ENCODE data around the gene PEPD. TPM values are rescaled to one million over a fixed set of nuclear protein-coding genes. Genes with fewer than 3 reads are reported as not detected.

Gene PEPD
- polyA plus RNA-seq, 1 donor from 2014 or later: 43.9 TPM

DNA sequence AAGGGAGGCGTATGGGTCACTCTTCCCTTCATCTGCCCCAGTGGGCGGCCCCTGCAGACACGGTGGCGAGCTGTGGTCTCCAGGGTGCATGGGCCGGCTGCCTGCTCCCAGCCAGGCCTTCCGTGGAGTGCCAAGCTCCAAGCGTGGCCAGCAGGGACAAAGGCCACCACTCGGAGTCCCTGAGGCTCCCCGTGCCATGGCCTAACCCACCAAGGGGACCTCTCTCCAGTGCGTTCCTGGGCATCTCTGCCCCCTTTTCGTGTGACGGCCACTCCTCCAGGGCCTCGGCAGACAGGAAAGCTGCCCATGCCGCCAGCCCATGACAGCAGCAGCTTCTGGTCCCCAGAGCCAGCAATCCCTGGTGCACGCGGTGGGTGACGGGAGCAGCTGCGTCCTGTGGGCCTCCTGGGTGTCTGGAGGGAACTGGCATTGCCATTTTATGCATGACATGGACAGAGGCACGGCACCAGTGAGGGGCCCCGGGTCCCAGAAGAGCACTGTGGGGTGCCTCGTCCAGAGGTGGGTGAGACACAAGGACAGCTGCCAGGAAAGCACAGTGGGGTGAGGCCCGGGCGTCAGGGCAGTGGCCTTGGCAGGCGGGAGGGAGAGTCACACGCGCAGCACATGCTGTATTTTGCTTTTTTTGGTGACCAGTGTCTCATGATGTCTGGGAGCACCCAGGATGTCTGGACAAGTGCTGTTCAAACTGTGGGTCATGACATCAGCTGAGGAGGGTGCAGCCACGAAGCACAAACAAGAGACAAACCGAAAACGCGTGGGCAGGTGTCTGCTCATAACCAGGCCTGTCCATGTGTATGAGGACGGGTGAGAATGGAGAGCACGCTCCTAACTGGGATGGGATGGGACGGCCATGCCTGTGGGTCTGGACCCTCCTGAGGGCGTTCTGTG lies 115.8 kb downstream of the PEPD start:
- Histone ChIP-seq H3K27ac (ENCODE audit: low read length) (no peak overlapping the region), H3K9me2 (ENCODE audit: insufficient read depth, low read length) (no peaks in the 10 kb centered on the region), H3K9me3 (ENCODE audit: low read length) (no peaks in the 10 kb centered on the region), H2AFZ (ENCODE audit: low read depth, low read length) (no peak overlapping the region), H3F3A (ENCODE audit: insufficient read depth, low read length, poor library complexity, severe bottlenecking) (no peaks in the 10 kb centered on the region), H3K79me2 (replicated peaks; ENCODE audit: insufficient read depth, low read length) (no peaks in the 10 kb centered on the region), H3K4me2 (ENCODE audit: low read length) (no peak overlapping the region), H3K36me3 (ENCODE audit: insufficient read depth, low read length) (no peaks in the 10 kb centered on the region), H3K9ac (ENCODE audit: low read length) (no peak overlapping the region), H3K27me3 (ENCODE audit: insufficient read depth, low read depth, low read length) (no peaks in the 10 kb centered on the region), H3K4me3 (ENCODE audit: low read length) (no peak overlapping the region), H4K20me1 (ENCODE audit: insufficient read depth) (no peaks in the 10 kb centered on the region)
- TF ChIP-seq EZH2 (IDR thresholded peaks at IDR 0.05; ENCODE audit: borderline replicate concordance, insufficient read depth, low read length, poor library complexity, severe bottlenecking) (no peak), EP300 (conservative IDR thresholded peaks at IDR 0.05; ENCODE audit: poor library complexity, severe bottlenecking) (no peak), MXI1 (conservative IDR thresholded peaks at IDR 0.05; ENCODE audit: poor library complexity, severe bottlenecking) (no peak), SMC3 (conservative IDR thresholded peaks at IDR 0.05; ENCODE audit: poor library complexity) (no peak), RAD21 (conservative IDR thresholded peaks at IDR 0.05) (no peak), TAF1 (IDR thresholded peaks at IDR 0.05; ENCODE audit: low read depth) (no peak)
- TF ChIP-seq, protein P1, sequence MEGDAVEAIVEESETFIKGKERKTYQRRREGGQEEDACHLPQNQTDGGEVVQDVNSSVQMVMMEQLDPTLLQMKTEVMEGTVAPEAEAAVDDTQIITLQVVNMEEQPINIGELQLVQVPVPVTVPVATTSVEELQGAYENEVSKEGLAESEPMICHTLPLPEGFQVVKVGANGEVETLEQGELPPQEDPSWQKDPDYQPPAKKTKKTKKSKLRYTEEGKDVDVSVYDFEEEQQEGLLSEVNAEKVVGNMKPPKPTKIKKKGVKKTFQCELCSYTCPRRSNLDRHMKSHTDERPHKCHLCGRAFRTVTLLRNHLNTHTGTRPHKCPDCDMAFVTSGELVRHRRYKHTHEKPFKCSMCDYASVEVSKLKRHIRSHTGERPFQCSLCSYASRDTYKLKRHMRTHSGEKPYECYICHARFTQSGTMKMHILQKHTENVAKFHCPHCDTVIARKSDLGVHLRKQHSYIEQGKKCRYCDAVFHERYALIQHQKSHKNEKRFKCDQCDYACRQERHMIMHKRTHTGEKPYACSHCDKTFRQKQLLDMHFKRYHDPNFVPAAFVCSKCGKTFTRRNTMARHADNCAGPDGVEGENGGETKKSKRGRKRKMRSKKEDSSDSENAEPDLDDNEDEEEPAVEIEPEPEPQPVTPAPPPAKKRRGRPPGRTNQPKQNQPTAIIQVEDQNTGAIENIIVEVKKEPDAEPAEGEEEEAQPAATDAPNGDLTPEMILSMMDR (IDR thresholded peaks at IDR 0.05; ENCODE audit: poor library complexity, severe bottlenecking): no peak
- TF ChIP-seq, protein P2, sequence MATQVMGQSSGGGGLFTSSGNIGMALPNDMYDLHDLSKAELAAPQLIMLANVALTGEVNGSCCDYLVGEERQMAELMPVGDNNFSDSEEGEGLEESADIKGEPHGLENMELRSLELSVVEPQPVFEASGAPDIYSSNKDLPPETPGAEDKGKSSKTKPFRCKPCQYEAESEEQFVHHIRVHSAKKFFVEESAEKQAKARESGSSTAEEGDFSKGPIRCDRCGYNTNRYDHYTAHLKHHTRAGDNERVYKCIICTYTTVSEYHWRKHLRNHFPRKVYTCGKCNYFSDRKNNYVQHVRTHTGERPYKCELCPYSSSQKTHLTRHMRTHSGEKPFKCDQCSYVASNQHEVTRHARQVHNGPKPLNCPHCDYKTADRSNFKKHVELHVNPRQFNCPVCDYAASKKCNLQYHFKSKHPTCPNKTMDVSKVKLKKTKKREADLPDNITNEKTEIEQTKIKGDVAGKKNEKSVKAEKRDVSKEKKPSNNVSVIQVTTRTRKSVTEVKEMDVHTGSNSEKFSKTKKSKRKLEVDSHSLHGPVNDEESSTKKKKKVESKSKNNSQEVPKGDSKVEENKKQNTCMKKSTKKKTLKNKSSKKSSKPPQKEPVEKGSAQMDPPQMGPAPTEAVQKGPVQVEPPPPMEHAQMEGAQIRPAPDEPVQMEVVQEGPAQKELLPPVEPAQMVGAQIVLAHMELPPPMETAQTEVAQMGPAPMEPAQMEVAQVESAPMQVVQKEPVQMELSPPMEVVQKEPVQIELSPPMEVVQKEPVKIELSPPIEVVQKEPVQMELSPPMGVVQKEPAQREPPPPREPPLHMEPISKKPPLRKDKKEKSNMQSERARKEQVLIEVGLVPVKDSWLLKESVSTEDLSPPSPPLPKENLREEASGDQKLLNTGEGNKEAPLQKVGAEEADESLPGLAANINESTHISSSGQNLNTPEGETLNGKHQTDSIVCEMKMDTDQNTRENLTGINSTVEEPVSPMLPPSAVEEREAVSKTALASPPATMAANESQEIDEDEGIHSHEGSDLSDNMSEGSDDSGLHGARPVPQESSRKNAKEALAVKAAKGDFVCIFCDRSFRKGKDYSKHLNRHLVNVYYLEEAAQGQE (IDR thresholded peaks at IDR 0.05; ENCODE audit: borderline replicate concordance): no peak

DNA sequence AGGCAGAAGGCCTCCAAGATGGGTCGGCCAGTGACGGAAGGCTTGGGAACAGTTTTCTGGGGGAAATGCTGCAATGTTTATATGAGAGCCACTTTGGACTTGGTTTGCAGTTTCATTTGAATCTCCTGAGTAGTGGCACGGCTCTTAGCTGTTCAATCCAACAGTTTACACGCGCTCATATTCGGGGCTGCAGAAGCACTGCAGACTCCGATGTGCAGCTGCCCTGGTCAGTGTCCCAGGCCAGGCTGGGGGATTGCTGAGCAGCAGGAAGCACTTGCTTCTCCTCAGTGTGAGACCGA lies 116.4 kb downstream of the PEPD start:
- Histone ChIP-seq H3K36me3 (ENCODE audit: insufficient read depth, low read length) (no peaks in the 10 kb centered on the region), H3K27ac (ENCODE audit: low read length) (no peak overlapping the region), H3K9me2 (ENCODE audit: insufficient read depth, low read length) (no peaks in the 10 kb centered on the region), H3K9ac (ENCODE audit: low read length) (no peak overlapping the region), H3K9me3 (ENCODE audit: low read length) (no peaks in the 10 kb centered on the region), H3K4me2 (ENCODE audit: low read length) (no peak overlapping the region), H3K27me3 (ENCODE audit: insufficient read depth, low read depth, low read length) (no peaks in the 10 kb centered on the region), H3F3A (ENCODE audit: insufficient read depth, low read length, poor library complexity, severe bottlenecking) (no peaks in the 10 kb centered on the region), H2AFZ (ENCODE audit: low read depth, low read length) (no peak overlapping the region), H3K79me2 (replicated peaks; ENCODE audit: insufficient read depth, low read length) (no peaks in the 10 kb centered on the region), H3K4me3 (ENCODE audit: low read length) (no peak overlapping the region), H4K20me1 (ENCODE audit: insufficient read depth) (no peaks in the 10 kb centered on the region)
- TF ChIP-seq TAF1 (IDR thresholded peaks at IDR 0.05; ENCODE audit: low read depth): no peak
- no peak for TF ChIP-seq MXI1 (conservative IDR thresholded peaks at IDR 0.05; ENCODE audit: poor library complexity, severe bottlenecking)
- TF ChIP-seq POLR2AphosphoS5 (IDR thresholded peaks at IDR 0.05): no peak
- TF ChIP-seq EZH2 (IDR thresholded peaks at IDR 0.05; ENCODE audit: borderline replicate concordance, insufficient read depth, low read length, poor library complexity, severe bottlenecking): no peak
- TF ChIP-seq, protein P2 (IDR thresholded peaks at IDR 0.05; ENCODE audit: borderline replicate concordance): no peak
- TF ChIP-seq SMC3 (conservative IDR thresholded peaks at IDR 0.05; ENCODE audit: poor library complexity): no peak
- TF ChIP-seq, protein P1 (IDR thresholded peaks at IDR 0.05; ENCODE audit: poor library complexity, severe bottlenecking): no peak
- TF ChIP-seq EP300 (conservative IDR thresholded peaks at IDR 0.05; ENCODE audit: poor library complexity, severe bottlenecking): no peak
- TF ChIP-seq RAD21 (conservative IDR thresholded peaks at IDR 0.05): no peak
